ENCODE results near the gene SCN1A. TPM values are rescaled to one million over a fixed set of nuclear protein-coding genes. Genes with fewer than 3 reads are reported as not detected.

The SCN1A gene
- total and polyA plus RNA-seq, 2 of the 8 experiments (the other 6 are each of a cell fraction or from before 2014, with no cell fraction given): 0.18 to 1.9 TPM

GRCh38 chr2:166106431-166107015, 21.3 kb downstream of the SCN1A start:
- Histone ChIP-seq H3K18ac (ENCODE audit: extremely low read depth, low read length) (no peak overlapping the region), H3K36me3 (ENCODE audit: control insufficient read depth in 2 of 4, insufficient read depth in 4 of 4, low read length in 3 of 4) (peaks cover 0 to 2% (median 0%) of the 10 kb centered on the region in 4 experiments; a peak in 1 of 8 replicates), H2BK5ac (ENCODE audit: low read depth, low read length) (no peak overlapping the region; the same call in 1 of the 2 replicates), H3K14ac (ENCODE audit: insufficient read length) (no peak overlapping the region), H3K23ac (ENCODE audit: insufficient read length) (no peak overlapping the region), H2AFZ (ENCODE audit: low read length) (peak overlapping the region; percentile 92), H2AK5ac (ENCODE audit: low read depth, low read length) (no peak overlapping the region), H4K5ac (ENCODE audit: insufficient read length, low read depth, low read length) (no peak overlapping the region), H3K4me2 (ENCODE audit: insufficient read depth in 1 of 2, low read depth in 2 of 2, low read length in 2 of 2) (no peak overlapping the region), H3K9ac (replicated peaks in 1 of 4; ENCODE audit: extremely low read depth in 1 of 4, low read depth in 3 of 4, low read length in 3 of 4) (no peak overlapping the region), H4K20me1 (replicated peaks in 1 of 2; ENCODE audit: control insufficient read depth in 1 of 2, insufficient read depth in 2 of 2, low read length in 2 of 2) (no peaks in the 10 kb centered on the region), H3K79me1 (ENCODE audit: low read depth, low read length) (no peaks in the 10 kb centered on the region), H3K23me2 (ENCODE audit: low read depth, low read length) (no peaks in the 10 kb centered on the region), H2BK120ac (replicated peaks; ENCODE audit: low read depth, low read length) (no peak overlapping the region), H3K79me2 (ENCODE audit: control insufficient read depth in 1 of 2, insufficient read depth in 2 of 2, low read length in 2 of 2) (no peaks in the 10 kb centered on the region), H3K4me1 (replicated peaks in 1 of 4; ENCODE audit: control insufficient read depth in 3 of 4, insufficient read depth in 4 of 4, low read length in 3 of 4) (no peaks in the 10 kb centered on the region), H3K27me3 (replicated peaks in 1 of 4; ENCODE audit: control insufficient read depth in 3 of 4, extremely low read depth in 1 of 4, insufficient read depth in 3 of 4, low read length in 3 of 4) (no peaks in the 10 kb centered on the region), H4K91ac (replicated peaks; ENCODE audit: insufficient read length, low read length) (peak overlapping the region; percentile 59), H3K9me3 (ENCODE audit: insufficient read depth in 2 of 2, low read depth in 1 of 2, low read length in 1 of 2) (no peaks in the 10 kb centered on the region), H3K4me3 (ENCODE audit: extremely low read depth in 1 of 4, insufficient read depth in 2 of 4, low read depth in 3 of 4, low read length in 4 of 4) (no peak overlapping the region), H4K8ac (ENCODE audit: extremely low read depth, insufficient read depth, low read length) (peak overlapping the region; percentile 92; the same call in 1 of the 2 replicates), H3K56ac (replicated peaks; ENCODE audit: insufficient read length, low read depth, low read length) (no peak overlapping the region), H2BK12ac (ENCODE audit: low read depth, low read length) (no peak overlapping the region), H2BK15ac (ENCODE audit: low read length) (no peak overlapping the region), H2BK20ac (ENCODE audit: low read length) (no peak overlapping the region), H3K27ac (ENCODE audit: low read depth, low read length) (no peak overlapping the region), H3K4ac (replicated peaks; ENCODE audit: insufficient read length, low read depth, low read length) (no peak overlapping the region)
- FAIRE-seq (peak; percentile 82), DNase-seq (ENCODE audit: low read depth in 1 of 2, low spot score in 2 of 2) (no peak)
- TF ChIP-seq RAD21 (IDR thresholded peaks at IDR 0.05 in 1 of 2, conservative IDR thresholded peaks at IDR 0.05 in 1 of 2; ENCODE audit: low read depth in 2 of 2, low read length in 2 of 2) (peak; percentile 84 to 85), CTCF (IDR thresholded peaks at IDR 0.05; ENCODE audit: control extremely low read depth in 1 of 3, insufficient read depth in 1 of 3, low read depth in 1 of 3, low read length in 3 of 3) (peak in 2 of 3 experiments; percentile 73 to 82; a peak in 3 of 4 replicates), TCF12 (IDR thresholded peaks at IDR 0.05; ENCODE audit: low read depth, low read length) (no peak)
- WGBS, 2 experiments (ENCODE audit: extremely low coverage in 1 of 2, insufficient coverage in 1 of 2, insufficient read length in 1 of 2, insufficient replicate concordance in 2 of 2, low coverage in 1 of 2, low lambda C conversion rate in 2 of 2, missing lambda C conversion rate in 1 of 2): 54% methylated on average over 7 of the region's 7 CpGs; no CpG with 5 or more reads in 1 of the 2 experiments
- ChIA-PET CTCF (ENCODE audit: partially characterized antibody) (interaction anchor here (0.6 to 2.2 kb wide), 30 partner anchors 9 to 883 kb away, joined by 3 to 28 read pairs (median 4); partner anchors contain the start of gene SCN1A), POLR2A (ENCODE audit: partially characterized antibody) (no interaction called here)
